K562 (cell line): ENCODE data around the gene ERP44. TPM values are rescaled to one million over a fixed set of nuclear protein-coding genes. Genes with fewer than 3 reads are reported as not detected.

Source experiments
- ATAC-seq: fragments of 200-7000 bp; cut with Tn5 transposase; 3 replicates; pipeline ENCODE4 v1.9.1; 2020; ENCODE audit warnings: moderate library complexity
- BruUV-seq: library from RNA; stranded (reverse); fragments of 400-500 nt; replicated peaks from 2 replicates; lab custom pipeline; 2021; lab: Mats Ljungman, UMichigan
- CTCF ChIA-PET: fragments of 300-600 bp; formaldehyde crosslinking; extraction: SDS; loops from one replicate; lab custom pipeline; 2021; ENCODE audit warnings: low intra/inter-chr PET ratio; lab: Yijun Ruan, JAX
- POLR2A ChIA-PET: fragments of 300-600, 350-650 bp; sonication (Branson Sonifier 250); formaldehyde crosslinking; extraction: SDS; loops from one replicate; lab custom pipeline; 2021; ENCODE audit warnings: antibody characterized with exemption, inconsistent platforms; lab: Yijun Ruan, JAX
- DNase-seq, 4 experiments: peaks; one replicate each; pipeline versions ENCODE4 v3.0.0 to v3.0.0-alpha.2; 2011 to 2018; ENCODE audit warnings: low spot score in 3 of 4, mixed read lengths in 3 of 4; ENCODE audit errors: extremely low read depth in 1 of 4
- FAIRE-seq: peaks from 2 replicates; lab custom pipeline; 2011; peaks lifted over from hg19 to GRCh38; lab: Jason Lieb, UNC
- H2AFZ ChIP-seq: 2 replicates; pipeline ENCODE4 v1.6.0; 2011; ENCODE audit warnings: low read depth, low read length, control low read depth, inconsistent platforms
- H3K27ac ChIP-seq: fragments of 200-600 bp; 3 replicates; pipeline ENCODE4 v1.8.0; 2011; ENCODE audit warnings: low read depth, mild to moderate bottlenecking, control low read depth, inconsistent platforms, low read length, moderate library complexity, mixed read lengths; ENCODE audit errors: extremely low read depth
- H3K27me3 ChIP-seq, 2 experiments: fragments of 300-600 bp in 1 of 2; 2 replicates in 1 of 2; 3 replicates in 1 of 2; pipeline versions ENCODE4 v1.6.0 to v1.8.0; 2011; ENCODE audit warnings: inconsistent platforms in 2 of 2, low read length in 2 of 2, mild to moderate bottlenecking in 1 of 2, mixed read lengths in 1 of 2, moderate library complexity in 1 of 2; ENCODE audit not compliant: control insufficient read depth in 2 of 2, insufficient read depth in 2 of 2
- H3K36me3 ChIP-seq: fragments of 300-600 bp; 3 replicates; pipeline ENCODE4 v1.8.0; 2011; ENCODE audit warnings: mild to moderate bottlenecking, low read length, inconsistent platforms; ENCODE audit not compliant: control insufficient read depth, insufficient read depth
- H3K4me1 ChIP-seq, 2 experiments: fragments of 200-600 bp in 1 of 2; replicated peaks in 1 of 2; 2 replicates in 1 of 2; 3 replicates in 1 of 2; pipeline versions ENCODE4 v1.5.1 to v1.8.0; 2011; ENCODE audit warnings: inconsistent platforms in 2 of 2, low read length in 2 of 2, mild to moderate bottlenecking in 1 of 2, mixed read lengths in 1 of 2, moderate library complexity in 1 of 2; ENCODE audit not compliant: control insufficient read depth in 2 of 2, insufficient read depth in 2 of 2
- H3K4me2 ChIP-seq: 2 replicates; pipeline ENCODE4 v1.6.1; 2011; ENCODE audit warnings: low read length, control low read depth, inconsistent platforms, mixed read lengths; ENCODE audit not compliant: insufficient read depth
- H3K4me3 ChIP-seq: fragments of 200-600 bp; sonication (generic), shearing (Covaris generic); 2 replicates; pipeline ENCODE4 v1.5.1; 2016; ENCODE audit warnings: control low read depth, inconsistent platforms
- H3K79me2 ChIP-seq: fragments of 200-600 bp; 3 replicates; pipeline ENCODE4 v1.8.0; 2011; ENCODE audit warnings: low read length, inconsistent platforms; ENCODE audit not compliant: control insufficient read depth, insufficient read depth
- H3K9ac ChIP-seq, 2 experiments: 2 replicates each; pipeline versions ENCODE4 v1.6.0 to v1.6.1; 2011; ENCODE audit warnings: low read depth in 2 of 2, low read length in 2 of 2, control low read depth in 1 of 2, inconsistent platforms in 1 of 2, mild to moderate bottlenecking in 1 of 2, mixed read lengths in 1 of 2; ENCODE audit not compliant: insufficient read depth in 1 of 2
- H3K9me1 ChIP-seq: one replicate; pipeline ENCODE4 v1.6.0; 2011; ENCODE audit warnings: inconsistent platforms, mild to moderate bottlenecking, low read length, moderate library complexity; ENCODE audit not compliant: control insufficient read depth, insufficient read depth
- H3K9me3 ChIP-seq: replicated peaks from 2 replicates; pipeline ENCODE4 v1.5.1; 2011; ENCODE audit warnings: low read depth, low read length, inconsistent platforms; ENCODE audit not compliant: control insufficient read depth, insufficient read depth
- H4K20me1 ChIP-seq: replicated peaks from 2 replicates; pipeline ENCODE4 v1.6.1; 2011; ENCODE audit warnings: low read length, inconsistent platforms, mixed read lengths; ENCODE audit not compliant: control insufficient read depth, insufficient read depth
- ARID3A ChIP-seq: IDR thresholded peaks from 2 replicates; pipeline ENCODE4 v1.6.1; 2012; ENCODE audit warnings: low read depth, low read length, improper control_type of control experiment, borderline replicate concordance
- CCNT2 ChIP-seq: IDR thresholded peaks from 2 replicates; pipeline ENCODE4 v1.6.1; 2011; ENCODE audit warnings: borderline replicate concordance, low read depth, mild to moderate bottlenecking, moderate library complexity, mixed read lengths, low read length; ENCODE audit not compliant: insufficient read length; ENCODE audit errors: extremely low read depth
- NUFIP1 ChIP-seq: fragments of 450-650 bp; IDR thresholded peaks from 2 replicates; pipeline ENCODE4 v1.6.1; 2018; ENCODE audit not compliant: partially characterized antibody
- PKNOX1 ChIP-seq: fragments of 450-650 bp; IDR thresholded peaks from 2 replicates; pipeline ENCODE4 v1.6.1; 2016
- PTTG1 ChIP-seq: fragments of 450-650 bp; IDR thresholded peaks from 2 replicates; pipeline ENCODE4 v1.6.1; 2016; ENCODE audit warnings: low read depth, mild to moderate bottlenecking, missing genetic modification characterization, missing compliant biosample characterization
- RNF219 ChIP-seq: fragments of 250-450 bp; sonication (Bioruptor Pico); IDR thresholded peaks from 2 replicates; pipeline ENCODE4 v1.5.0; 2022; ENCODE audit warnings: mild to moderate bottlenecking
- ZBTB26 ChIP-seq: fragments of 450-650 bp; formaldehyde crosslinking; IDR thresholded peaks from 2 replicates; pipeline ENCODE4 v1.4.0; 2022; ENCODE audit warnings: missing genetic modification characterization
- ZFP36 ChIP-seq: fragments of 150-350 bp; IDR thresholded peaks from 2 replicates; pipeline ENCODE4 v1.6.1; 2018; ENCODE audit warnings: low read length, low read depth; ENCODE audit not compliant: partially characterized antibody
- ZFPM2 ChIP-seq: fragments of 250-450 bp; sonication (Bioruptor Pico); IDR thresholded peaks from 2 replicates; pipeline ENCODE4 v1.5.1; 2022; ENCODE audit warnings: mild to moderate bottlenecking
- ZNF143 ChIP-seq: sonication (generic); formaldehyde crosslinking; IDR thresholded peaks from 2 replicates; pipeline ENCODE4 v1.9.0; 2022; ENCODE audit warnings: mild to moderate bottlenecking, missing genetic modification reagents
- ZNF277 ChIP-seq: fragments of 250-450 bp; sonication (Bioruptor Pico); IDR thresholded peaks from 2 replicates; pipeline ENCODE4 v1.8.0; 2022; ENCODE audit warnings: inconsistent platforms, mild to moderate bottlenecking, moderate library complexity, borderline replicate concordance
- ZNF282 ChIP-seq: sonication (generic); formaldehyde crosslinking; IDR thresholded peaks from 2 replicates; pipeline ENCODE4 v1.8.1; 2023; ENCODE audit warnings: missing genetic modification reagents
- WGBS: fragments of 100-300 bp; shearing (Covaris generic); methylation state at CpG from one replicate; pipeline ENCODE4 v1.1.6; 2016; ENCODE audit warnings: low coverage, mixed read lengths; ENCODE audit not compliant: insufficient coverage; ENCODE audit errors: missing lambda C conversion rate; 5-methylcytosine and 5-hydroxymethylcytosine counted together
- in situ Hi-C: fragments of 300-500 bp; cut with MboI; formaldehyde crosslinking; loops from 4 replicates; pipeline ENCODE4 v1.15.0; 2018; ENCODE audit warnings: inconsistent platforms, mixed read lengths
- intact Hi-C: fragments of 100-400 bp; cut with micrococcal nuclease; formaldehyde crosslinking; loops from 2 replicates; pipeline ENCODE4 v1.14.2; 2022
- polyA plus RNA-seq, 8 experiments: library from polyadenylated mRNA; depleted of rRNA in 4 of 8; stranded (reverse) in 5 of 8; unstranded in 3 of 8; fragments of >200 nt; fragmentation: Nextera tagmentation in 2 of 8; fragmentation: Illumina TruSeq in 1 of 8; extraction: Ambion mirVana in 2 of 8; extraction: Trizol in 1 of 8; gene quantifications; 2 replicates each; pipeline versions ENCODE4 v1.2.1 to v1.2.3, GENCODE V29; 2011 to 2014; ENCODE audit warnings: inconsistent platforms in 1 of 8, missing spikeins in 1 of 8
- total RNA-seq, 7 experiments: library from RNA; depleted of rRNA in 6 of 7; stranded (reverse); fragments of >200 nt in 6 of 7; fragmentation: Illumina TruSeq in 2 of 7; extraction: Trizol in 2 of 7; gene quantifications; 2 replicates each; pipeline versions ENCODE4 v1.2.1 to v1.2.3, GENCODE V29; 2011 to 2021; ENCODE audit warnings: low replicate concordance in 1 of 7

Gene ERP44
- total and polyA plus RNA-seq, 9 of the 15 experiments (the other 6 are each of a cell fraction or from before 2014, with no cell fraction given) = 9.2 to 23.4 (median 13.6) TPM

- peak; percentile 45 for ATAC-seq
- in situ Hi-C loops (no loop called here), intact Hi-C loops (loop anchor here (10.0 kb wide), 1 partner anchor 152 kb away; the partner anchor contains the start of gene NR4A3)
- DNase-seq = peak in 2 of 4 experiments; percentile 21 to 28
- no peak overlapping the region for H3K27ac ChIP-seq
- H3K4me2 ChIP-seq = no peak overlapping the region
- no peak overlapping the region for H3K4me3 ChIP-seq
- peaks cover 0 to 8% of the 10 kb centered on the region in 2 experiments; a peak in 1 of 5 replicates for H3K4me1 ChIP-seq
- H3K36me3 ChIP-seq = peaks cover 7% of the 10 kb centered on the region; the same call in 2 of the 3 replicates
- H3K9me1 ChIP-seq = peaks cover 3% of the 10 kb centered on the region
- BruUV-seq = no TSS peak
- H2AFZ ChIP-seq = no peak overlapping the region
- ChIA-PET POLR2A (interaction anchor here (1.3 to 2.1 kb wide), 2 partner anchors 9 to 10 kb away, joined by 7 to 8 read pairs; no protein-coding TSS in a partner anchor), CTCF (no interaction called here)
- H3K27me3 ChIP-seq = no peaks in the 10 kb centered on the region
- no peaks in the 10 kb centered on the region for H3K79me2 ChIP-seq
- WGBS = 45% methylated on average over 3 of the region's 3 CpGs
- H4K20me1 ChIP-seq = no peaks in the 10 kb centered on the region
- no peak overlapping the region for H3K9ac ChIP-seq
- no peaks in the 10 kb centered on the region for H3K9me3 ChIP-seq
- FAIRE-seq = peak; percentile 56
- TF ChIP-seq ZFPM2 (CRISPR knock-in tag) = no peak
- no peak for TF ChIP-seq ZBTB26 (CRISPR knock-in tag)
- no peak for TF ChIP-seq ZNF282
- no peak for TF ChIP-seq PTTG1 (tag)
- no peak for TF ChIP-seq NUFIP1
- TF ChIP-seq CCNT2 = no peak
- no peak for TF ChIP-seq ZNF277 (CRISPR knock-in tag)
- TF ChIP-seq ARID3A = no peak
- no peak for TF ChIP-seq RNF219 (CRISPR knock-in tag)
- no peak for TF ChIP-seq ZFP36
- TF ChIP-seq ZNF143 (CRISPR knock-in tag) = no peak
- TF ChIP-seq PKNOX1 = peak; percentile 52; the same call in 1 of the 2 replicates
Observed at GRCh38 chr9:99977033-99977792, 121.6 kb downstream of the ERP44 start.
